GM18868 (cell line): ENCODE data around the gene DCANP1.

Experiments used
- ATAC-seq: cut with Tn5 transposase; IDR thresholded peaks from one replicate; pipeline ENCODE4 v1.9.1; 2021; ENCODE audit warnings: mild to moderate bottlenecking, moderate library complexity; ENCODE audit not compliant: unreplicated experiment

Gene DCANP1

GRCh38 chr5:135480511-135480910, 33.4 kb upstream of the DCANP1 start:
- ATAC-seq: no peak

GRCh38 chr5:135478938-135479337, 31.8 kb upstream of the DCANP1 start:
- no peak for ATAC-seq

GRCh38 chr5:135477613-135478066, 30.5 kb upstream of the DCANP1 start:
- ATAC-seq: no peak

GRCh38 chr5:135476615-135477581, 29.8 kb upstream of the DCANP1 start:
- no peak for ATAC-seq

- no peak for ATAC-seq
Measured at GRCh38 chr5:135473956-135474670, 27.0 kb upstream of the DCANP1 start.

GRCh38 chr5:135472141-135472540, 25.0 kb upstream of the DCANP1 start:
- no peak for ATAC-seq

GRCh38 chr5:135471726-135472125, 24.6 kb upstream of the DCANP1 start:
- ATAC-seq: no peak

GRCh38 chr5:135469911-135470310, 22.8 kb upstream of the DCANP1 start:
- ATAC-seq: no peak

- no peak for ATAC-seq
Measured at GRCh38 chr5:135468541-135468940, 21.4 kb upstream of the DCANP1 start.

- ATAC-seq: no peak
Measured at GRCh38 chr5:135467871-135468485, 20.8 kb upstream of the DCANP1 start.

GRCh38 chr5:135467051-135467625, 20.0 kb upstream of the DCANP1 start:
- ATAC-seq: no peak

- ATAC-seq: peak; percentile 65
Measured at GRCh38 chr5:135466178-135467050, 19.3 kb upstream of the DCANP1 start.

GRCh38 chr5:135465391-135466122, 18.4 kb upstream of the DCANP1 start:
- no peak for ATAC-seq

- peak; percentile 75 for ATAC-seq
Measured at GRCh38 chr5:135462304-135462703, 15.2 kb upstream of the DCANP1 start.

- ATAC-seq: no peak
Measured at GRCh38 chr5:135461481-135462151, 14.5 kb upstream of the DCANP1 start.

- ATAC-seq: no peak
Measured at GRCh38 chr5:135460246-135461033, 13.3 kb upstream of the DCANP1 start.

- no peak for ATAC-seq
Measured at GRCh38 chr5:135458921-135459331, 11.8 kb upstream of the DCANP1 start.

- ATAC-seq: no peak
Measured at GRCh38 chr5:135458356-135458755, 11.2 kb upstream of the DCANP1 start.
